GM19023 (cell line): ENCODE measurements around the gene CAV1.
"Not testable (repeated sequence)": the region's sequence is repeated elsewhere in the genome, so short reads cannot be mapped to it uniquely, and the experiment has no call there.

Source experiments
- ATAC-seq: cut with Tn5 transposase; IDR thresholded peaks from one replicate; pipeline ENCODE4 v1.9.1; 2021; ENCODE audit warnings: mild to moderate bottlenecking, moderate library complexity; ENCODE audit not compliant: unreplicated experiment

Gene CAV1, protein sequence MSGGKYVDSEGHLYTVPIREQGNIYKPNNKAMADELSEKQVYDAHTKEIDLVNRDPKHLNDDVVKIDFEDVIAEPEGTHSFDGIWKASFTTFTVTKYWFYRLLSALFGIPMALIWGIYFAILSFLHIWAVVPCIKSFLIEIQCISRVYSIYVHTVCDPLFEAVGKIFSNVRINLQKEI

DNA sequence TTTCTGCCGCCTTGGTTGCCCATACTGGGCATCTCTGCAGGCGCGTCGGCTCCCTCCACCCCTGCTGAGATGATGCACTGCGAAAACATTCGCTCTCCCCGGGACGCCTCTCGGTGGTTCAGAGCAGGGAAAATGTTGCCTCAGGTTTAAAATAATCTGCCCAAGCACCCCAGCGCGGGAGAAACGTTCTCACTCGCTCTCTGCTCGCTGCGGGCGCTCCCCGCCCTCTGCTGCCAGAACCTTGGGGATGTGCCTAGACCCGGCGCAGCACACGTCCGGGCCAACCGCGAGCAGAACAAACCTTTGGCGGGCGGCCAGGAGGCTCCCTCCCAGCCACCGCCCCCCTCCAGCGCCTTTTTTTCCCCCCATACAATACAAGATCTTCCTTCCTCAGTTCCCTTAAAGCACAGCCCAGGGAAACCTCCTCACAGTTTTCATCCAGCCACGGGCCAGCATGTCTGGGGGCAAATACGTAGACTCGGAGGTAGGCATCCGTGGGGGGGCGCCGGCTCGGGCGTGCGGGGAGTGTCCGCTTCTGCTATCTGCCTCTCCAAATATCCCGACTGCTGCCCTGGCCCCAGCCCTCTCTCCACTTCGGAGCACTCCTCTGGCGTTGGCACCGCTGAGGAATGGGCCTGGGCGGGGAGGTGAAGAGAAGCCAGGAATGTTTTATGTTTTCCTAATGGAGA lies at the start of gene CAV1:
CAV1 (plus strand) TSS at position 428 of the 689 bp plus-strand sequence; CDS start at position 455, 27 bp downstream.
- no peak for ATAC-seq

DNA sequence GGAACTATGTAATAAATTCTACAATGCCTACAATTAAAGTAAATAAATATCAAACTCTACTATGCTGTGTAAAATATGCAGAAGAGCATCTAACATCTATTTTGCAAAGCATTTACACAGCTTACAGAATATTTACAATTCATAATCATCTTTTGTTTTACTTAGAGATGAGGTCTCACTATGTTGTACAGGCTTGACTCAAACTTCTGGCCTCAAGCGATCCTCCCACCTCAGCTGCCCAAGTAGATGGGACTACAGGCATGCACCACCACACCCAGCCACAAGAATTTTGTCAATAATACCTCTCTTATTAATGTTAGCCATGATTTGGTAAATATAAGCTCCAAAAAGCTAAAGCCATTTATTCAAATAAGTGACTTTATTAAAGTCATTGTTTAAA lies 47.2 kb upstream of the CAV1 start:
- ATAC-seq, result no peak

DNA sequence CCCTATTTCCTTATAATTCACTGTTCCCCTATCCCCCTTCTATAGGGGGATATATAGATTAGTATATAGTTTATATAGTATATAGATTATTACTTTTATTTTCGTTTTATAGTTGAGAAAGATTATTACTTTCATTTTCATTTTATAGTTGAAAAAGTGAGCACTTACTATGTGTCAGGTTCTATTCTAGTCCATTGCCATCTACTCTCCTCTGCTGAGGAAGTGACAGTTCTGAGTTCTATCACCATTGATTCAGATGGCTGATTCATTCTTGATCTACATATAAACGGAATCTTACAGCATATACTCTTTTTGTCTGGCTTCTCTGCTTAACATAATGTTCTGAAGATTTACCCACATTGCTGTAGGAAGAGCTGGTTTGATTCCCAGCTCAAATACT lies 46.0 kb upstream of the CAV1 start:
- no peak for ATAC-seq

DNA sequence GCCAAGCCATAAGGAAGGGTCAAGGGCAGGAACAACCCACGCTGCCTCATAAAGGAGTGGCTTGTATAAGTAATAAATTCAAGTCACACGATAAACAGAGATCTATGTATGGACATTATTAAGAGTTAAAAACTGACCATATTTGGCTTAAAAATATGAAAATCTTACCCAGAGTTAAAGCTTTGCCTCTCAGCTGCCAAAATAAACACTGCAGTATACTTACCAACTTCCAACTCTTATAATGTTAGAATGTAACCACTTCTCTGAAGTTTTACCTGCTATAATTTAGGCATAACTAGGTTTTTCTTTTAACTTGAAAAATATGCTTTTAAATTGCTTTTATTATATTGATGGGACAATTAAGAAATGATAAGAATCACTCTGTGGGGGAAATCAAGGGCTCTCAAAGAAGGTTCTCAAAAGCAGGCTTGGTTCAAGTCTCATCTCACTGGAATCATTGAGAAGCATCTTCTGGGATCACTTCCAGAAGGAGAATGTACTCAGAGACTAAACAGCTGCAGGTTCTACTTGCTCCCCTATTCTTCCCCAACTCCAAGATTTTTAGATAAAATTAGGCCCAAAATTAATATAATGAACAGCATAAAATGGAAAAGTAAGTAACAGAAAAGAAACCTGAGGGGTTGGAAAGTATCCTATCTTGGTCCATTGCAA lies 41.4 kb upstream of the CAV1 start:
- ATAC-seq, result no peak

DNA sequence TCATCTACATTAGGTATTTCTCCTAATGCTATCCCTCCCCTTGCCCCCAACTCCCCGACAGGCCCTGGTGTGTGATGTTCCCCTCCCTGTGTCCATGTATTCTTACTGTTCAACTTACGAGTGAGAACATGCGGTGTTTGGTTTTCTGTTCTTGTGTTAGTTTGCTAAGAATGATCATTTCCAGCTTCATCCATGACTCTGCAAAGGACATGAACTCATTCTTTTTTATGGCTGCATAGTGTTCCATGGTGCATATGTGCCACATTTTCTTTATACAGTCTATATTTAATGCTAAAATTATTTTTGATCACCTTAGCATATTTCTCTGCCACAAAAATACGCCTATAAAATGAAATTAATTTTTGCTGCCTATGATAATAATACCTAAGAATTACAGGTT lies 40.4 kb upstream of the CAV1 start:
- not testable (repeated sequence) for ATAC-seq

DNA sequence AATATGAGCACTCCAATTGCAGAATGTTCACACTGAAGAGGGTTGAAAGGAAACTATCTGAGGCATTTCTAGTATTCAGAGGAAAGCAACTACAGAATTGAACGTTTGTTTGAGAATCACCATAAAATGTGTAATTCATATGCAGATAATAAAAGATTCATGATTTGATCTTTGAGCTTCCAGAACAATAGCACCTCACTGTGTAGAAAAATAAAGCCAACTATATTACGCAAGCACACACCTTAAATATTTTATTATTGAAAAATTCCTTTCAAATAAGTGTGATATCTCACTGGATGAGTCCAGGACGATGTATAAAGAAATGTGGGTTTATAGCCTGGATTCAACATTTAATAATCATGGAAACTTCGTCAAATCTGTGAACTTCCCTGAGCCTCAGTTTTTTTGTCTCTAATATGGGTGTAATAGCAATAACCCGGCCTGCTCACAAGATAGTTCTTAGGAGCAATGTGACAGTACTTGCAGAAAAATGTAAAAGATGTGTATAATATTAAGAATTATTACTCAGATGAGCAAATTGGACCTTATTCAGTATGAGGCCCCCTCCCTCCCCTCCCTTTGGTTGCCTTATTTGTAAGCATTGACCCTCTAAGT lies 36.8 kb upstream of the CAV1 start:
- no peak for ATAC-seq

DNA sequence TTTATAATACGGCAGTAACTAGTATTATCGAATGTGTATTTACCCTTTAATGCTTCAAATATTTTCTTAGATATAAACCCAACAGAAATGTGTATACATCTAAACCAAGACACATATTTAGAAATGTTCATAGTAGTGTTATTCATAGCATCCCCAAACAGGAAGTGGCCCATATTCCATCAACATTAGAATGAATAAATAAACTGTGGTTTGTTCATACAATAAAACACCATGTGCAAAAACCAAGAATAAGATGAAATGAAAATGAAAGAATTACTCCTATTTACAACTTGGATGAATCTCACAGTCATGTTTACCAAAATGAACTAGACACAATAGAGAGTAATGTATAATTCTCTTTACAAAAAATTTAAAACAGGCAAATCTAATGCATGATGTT lies 34.5 kb upstream of the CAV1 start:
- ATAC-seq, result no peak

DNA sequence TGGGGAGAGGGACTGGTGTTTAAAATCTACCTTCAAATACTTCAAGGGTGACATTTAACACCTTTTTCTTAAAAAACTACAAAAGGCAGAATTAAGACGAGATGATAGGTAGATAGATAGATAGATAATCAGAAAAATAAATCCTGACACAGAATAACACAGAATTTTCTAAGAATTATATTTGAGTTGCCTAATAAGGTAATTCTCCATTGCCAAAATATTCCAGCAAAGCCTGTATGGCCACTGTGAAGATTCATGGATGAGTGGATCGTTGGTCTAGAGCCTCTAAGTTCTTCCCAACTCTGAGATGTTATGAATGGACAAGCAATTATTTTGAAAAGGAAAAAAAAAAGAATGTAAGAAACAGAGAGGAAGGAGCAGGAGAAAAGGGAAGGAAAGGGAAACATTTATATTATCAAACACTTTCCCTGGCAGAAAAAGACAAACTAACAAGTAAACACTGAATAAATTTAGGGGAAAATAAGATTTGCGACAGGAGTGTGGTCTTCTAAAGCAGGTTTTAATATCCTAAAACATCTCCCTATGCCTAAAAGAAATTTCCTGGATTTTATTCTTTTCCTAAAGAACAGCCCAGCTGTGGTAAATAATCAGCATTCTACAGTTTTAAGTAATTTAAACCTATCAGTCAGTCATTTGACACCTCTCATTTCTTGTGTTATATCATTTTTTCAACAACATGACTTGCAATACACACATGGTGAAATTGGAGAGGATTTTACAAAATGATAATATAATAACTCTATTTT lies 32.8 kb upstream of the CAV1 start:
- ATAC-seq, result no peak

DNA sequence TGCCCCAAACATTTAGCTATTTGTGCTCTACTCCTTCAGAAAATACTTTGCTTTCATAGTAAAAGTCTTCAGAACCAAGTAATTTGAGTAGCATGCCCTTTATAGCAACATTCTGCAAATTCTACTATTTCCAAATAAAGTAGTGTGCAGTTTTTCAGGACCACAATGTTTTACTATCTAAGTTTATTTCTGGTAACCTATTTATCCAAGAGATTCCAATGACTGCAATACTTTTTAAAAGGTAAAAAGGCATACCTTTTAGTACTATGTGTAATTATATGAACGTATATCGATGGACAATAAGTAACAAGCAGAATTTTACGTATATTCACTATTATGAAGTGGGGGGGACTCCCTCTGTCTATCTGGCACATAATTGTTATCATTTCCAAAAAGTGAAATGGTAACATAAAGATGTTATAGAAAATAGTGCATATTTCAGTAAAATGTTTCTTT lies 32.2 kb upstream of the CAV1 start:
- no peak for ATAC-seq

DNA sequence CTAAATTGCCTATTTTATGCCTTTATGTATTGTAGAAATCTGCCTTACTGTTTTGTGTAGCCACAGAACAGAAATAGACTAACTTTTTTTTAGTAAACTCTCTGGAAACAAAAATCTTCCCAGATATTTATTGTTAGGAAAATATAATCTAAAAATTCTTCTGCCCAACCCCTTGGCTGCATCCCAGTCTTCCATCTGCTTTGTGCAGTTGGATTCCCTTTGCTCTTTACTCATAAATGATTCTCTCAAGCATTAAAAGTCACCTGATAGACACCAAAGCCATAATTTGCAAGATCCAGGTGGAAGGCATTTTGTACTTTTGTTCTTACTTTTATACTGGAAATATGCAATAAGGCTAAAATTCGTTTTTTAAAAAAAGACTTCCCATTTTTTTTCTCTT lies 31.4 kb upstream of the CAV1 start:
- no peak for ATAC-seq

DNA sequence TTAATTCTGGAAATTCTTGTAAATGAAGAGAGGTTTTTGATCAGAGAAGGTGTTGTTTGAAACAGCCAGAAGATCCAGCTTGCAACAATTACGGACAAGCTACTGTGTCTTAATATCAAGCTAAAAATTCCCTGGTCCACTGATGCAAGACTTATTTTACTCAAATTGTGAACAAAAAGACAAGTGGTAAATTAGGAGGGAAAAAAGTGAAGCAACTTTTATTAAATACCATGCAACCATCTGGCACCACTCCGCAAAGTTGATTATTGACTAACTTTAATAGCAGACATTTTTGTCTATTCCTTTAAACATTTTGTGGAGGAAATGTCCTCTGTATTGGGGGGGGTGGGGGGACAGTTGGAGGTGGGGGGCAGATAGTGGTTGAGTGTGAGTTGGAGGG lies 30.4 kb upstream of the CAV1 start:
- no peak for ATAC-seq

DNA sequence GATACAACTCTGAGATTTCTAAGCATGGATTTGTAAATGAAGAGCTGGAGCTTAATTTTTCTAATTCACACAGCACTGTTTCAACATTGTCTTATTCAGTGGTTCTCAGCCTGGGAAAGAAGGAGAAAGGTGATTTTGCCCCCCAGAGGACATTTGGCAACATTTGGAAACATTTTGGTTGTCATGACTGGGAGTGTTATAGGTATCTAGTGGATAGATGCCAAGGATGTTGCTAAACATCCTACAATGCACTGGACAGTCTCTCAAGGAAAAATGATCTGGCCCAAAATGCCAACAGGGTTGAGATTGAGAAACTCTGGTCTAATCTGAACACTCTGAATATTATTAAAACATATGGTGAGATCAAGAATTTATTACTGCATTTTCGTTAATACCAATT lies 29.1 kb upstream of the CAV1 start:
- no peak for ATAC-seq

DNA sequence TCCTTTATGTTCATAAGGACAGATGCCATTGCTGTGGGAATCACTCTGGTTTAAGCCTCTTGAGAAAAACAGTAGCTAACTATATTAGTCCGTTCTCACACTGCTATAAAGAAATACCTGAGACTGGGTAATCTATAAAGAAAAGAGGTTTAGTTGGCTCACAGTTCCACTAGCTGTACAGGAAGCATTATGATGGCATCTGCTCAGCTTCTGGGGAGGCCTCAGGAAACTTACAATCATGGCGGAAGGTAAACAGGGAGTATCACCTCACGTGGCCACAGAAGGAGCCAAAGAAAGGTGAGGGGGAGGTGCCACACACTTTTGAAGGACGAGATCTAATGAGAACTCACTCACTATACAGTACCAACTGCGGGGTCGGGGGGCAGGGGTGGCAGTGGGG lies 28.2 kb upstream of the CAV1 start:
- ATAC-seq, result no peak

DNA sequence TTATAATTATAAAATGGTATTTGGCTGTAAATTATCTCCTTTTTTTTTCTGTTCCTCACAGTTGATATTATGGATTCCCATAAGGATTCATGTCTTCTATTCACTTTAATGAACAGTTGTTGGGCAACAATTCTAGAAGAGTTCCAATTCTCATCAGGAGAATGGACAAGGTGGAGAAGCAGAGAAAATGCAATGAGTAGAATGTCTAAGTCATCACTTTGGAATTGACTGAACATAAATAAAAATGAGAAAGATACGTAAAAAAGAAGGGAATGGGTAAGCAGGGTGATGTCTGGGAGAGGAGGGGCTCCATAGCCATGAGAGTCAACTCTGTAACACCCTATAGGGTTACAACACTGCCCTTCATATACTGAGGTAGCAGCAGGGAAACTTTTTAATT lies 27.1 kb upstream of the CAV1 start:
- ATAC-seq, result no peak

DNA sequence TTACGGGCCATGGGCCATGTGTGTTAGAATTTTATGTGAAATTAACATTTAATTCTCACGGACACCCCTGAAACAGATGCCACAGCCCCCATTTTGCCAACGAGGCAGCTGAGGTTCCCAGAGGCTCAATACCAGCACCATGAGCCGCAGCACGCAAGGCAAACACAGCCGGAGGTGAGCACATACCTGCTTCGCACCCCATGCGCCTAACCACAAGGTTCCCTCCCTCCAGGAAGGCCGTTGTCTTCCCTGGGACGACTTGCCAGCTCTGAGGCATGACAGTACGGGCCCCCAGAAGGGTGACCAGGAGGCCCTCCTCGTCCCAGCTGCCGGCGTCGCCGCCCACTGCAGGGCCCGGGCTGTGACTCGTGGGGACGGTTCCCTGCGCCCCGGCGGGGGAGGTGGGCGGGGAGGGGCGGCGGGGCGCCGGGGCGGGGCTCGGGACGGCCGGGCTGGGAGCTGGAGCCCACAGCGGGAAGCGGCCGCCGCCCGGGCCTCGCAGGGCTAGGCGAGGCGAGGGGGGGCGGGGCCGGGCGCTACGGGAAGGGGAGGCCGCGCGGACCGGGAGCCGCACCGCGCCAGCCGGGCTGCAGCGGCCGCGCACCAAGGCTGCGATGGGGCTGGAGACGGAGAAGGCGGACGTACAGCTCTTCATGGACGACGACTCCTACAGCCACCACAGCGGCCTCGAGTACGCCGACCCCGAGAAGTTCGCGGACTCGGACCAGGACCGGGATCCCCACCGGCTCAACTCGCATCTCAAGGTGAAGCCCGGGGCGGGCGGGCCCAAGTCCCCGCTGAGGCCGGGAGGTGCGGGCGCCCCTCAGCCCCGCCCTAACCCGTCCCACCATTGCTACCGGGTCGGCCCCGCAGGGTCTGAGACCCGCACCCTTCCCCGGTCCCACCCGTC lies 25.4 kb upstream of the CAV1 start, which contains the start of gene CAV2:
CAV2 (plus strand) TSS at position 571 of the 910 bp plus-strand sequence; CDS start at position 615, 44 bp downstream.
- peak; percentile 43 for ATAC-seq

DNA sequence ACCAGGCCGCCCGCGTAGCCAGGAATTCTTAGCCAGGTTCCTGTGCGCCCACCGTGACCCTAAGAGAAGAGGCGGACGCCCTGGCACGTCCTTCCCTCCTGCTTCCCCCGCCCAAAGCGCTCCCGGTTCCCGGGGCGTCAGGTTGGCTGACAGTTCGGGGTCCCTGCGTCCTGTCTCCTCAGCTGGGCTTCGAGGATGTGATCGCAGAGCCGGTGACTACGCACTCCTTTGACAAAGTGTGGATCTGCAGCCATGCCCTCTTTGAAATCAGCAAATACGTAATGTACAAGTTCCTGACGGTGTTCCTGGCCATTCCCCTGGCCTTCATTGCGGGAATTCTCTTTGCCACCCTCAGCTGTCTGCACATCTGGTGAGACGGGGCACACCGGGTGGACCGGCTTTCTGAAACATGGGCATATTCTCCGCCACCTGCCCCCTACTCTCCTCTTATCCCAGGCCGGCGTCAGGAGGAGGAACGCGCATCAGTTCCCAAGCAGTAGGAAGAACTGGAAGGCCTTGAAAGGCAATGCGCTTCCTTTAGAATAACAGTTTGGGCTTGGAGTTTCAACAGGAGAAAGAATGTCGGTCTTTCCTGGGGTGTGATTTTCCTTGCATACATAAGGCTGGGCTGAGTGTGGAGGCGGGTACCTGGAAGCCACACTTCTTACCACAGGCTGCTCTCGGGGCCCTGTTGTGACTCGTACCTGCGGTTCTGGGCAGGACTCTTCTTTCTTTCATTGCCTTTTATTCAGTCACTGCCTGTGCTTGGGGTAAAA lies 24.6 kb upstream of the CAV1 start:
- ATAC-seq, result peak; percentile 64

DNA sequence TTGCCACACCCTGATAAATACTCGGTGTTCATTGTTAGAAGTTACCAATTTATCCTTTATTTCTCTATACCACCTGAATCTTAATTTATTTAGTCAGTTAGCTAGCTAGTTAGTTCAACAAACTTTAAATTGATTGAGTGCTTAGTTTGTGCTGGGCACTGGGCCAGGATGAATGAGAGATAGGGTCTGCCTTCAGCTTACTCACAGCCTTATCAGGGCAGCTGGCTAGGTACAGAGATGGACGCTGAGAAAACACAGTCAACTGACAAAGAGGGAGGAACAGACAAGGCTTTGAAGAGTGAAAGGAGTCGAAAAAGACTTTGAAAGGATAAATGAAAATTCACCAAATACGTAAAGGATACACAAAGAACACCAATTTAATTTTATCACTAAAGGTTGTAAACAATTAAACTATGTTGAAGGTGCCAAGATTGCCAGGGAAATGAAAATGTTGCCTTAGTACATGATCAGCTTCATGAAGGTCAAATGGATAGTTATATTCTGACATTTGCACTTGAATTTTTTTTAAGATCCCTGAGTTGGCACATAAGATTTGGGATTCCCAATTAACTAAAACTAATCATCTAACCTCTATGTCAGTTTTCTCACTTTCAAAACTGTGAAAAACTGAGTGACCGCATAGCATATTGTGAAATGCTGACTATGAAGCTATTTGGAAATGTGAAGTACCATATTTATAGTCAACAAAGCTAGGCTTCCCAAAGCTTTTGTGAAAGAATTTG lies 23.2 kb upstream of the CAV1 start:
- ATAC-seq, result no peak
